H9 (cell line): ENCODE measurements around the gene STAC2. TPM values are rescaled to one million over a fixed set of nuclear protein-coding genes. Genes with fewer than 3 reads are reported as not detected.

Source experiments
- DNase-seq: peaks from one replicate; pipeline ENCODE4 v3.0.0-alpha.2; 2017
- H2AFZ ChIP-seq: one replicate; pipeline ENCODE4 v1.6.1; 2013; ENCODE audit warnings: mild to moderate bottlenecking, low read length, control low read depth, moderate library complexity
- H2AK5ac ChIP-seq: 2 replicates; pipeline ENCODE4 v1.6.1; 2013; ENCODE audit warnings: low read length, control low read depth, mixed read lengths; ENCODE audit not compliant: insufficient read length
- H2BK120ac ChIP-seq: one replicate; pipeline ENCODE4 v1.6.1; 2013; ENCODE audit warnings: low read depth, mild to moderate bottlenecking, low read length, control low read depth, inconsistent platforms; ENCODE audit not compliant: poor library complexity, severe bottlenecking
- H2BK12ac ChIP-seq: 2 replicates; pipeline ENCODE4 v1.6.1; 2013; ENCODE audit warnings: low read length, control low read depth, mixed read lengths, low read depth; ENCODE audit not compliant: insufficient read length
- H2BK15ac ChIP-seq: 2 replicates; pipeline ENCODE4 v1.6.1; 2013; ENCODE audit warnings: low read depth, low read length, control low read depth
- H2BK20ac ChIP-seq: one replicate; pipeline ENCODE4 v1.6.1; 2013; ENCODE audit warnings: low read depth, mild to moderate bottlenecking, low read length, control low read depth, inconsistent platforms; ENCODE audit not compliant: poor library complexity, severe bottlenecking
- H2BK5ac ChIP-seq: 2 replicates; pipeline ENCODE4 v1.6.1; 2013; ENCODE audit warnings: low read length, control low read depth, mixed read lengths; ENCODE audit not compliant: insufficient read length
- H3K14ac ChIP-seq: 2 replicates; pipeline ENCODE4 v1.6.1; 2013; ENCODE audit warnings: low read length, control low read depth; ENCODE audit not compliant: insufficient read depth
- H3K18ac ChIP-seq: 2 replicates; pipeline ENCODE4 v1.6.1; 2013; ENCODE audit warnings: low read depth, mild to moderate bottlenecking, mixed read lengths, low read length, control low read depth; ENCODE audit not compliant: insufficient read length
- H3K23ac ChIP-seq: 2 replicates; pipeline ENCODE4 v1.6.1; 2013; ENCODE audit warnings: low read length, control low read depth, mixed read lengths, low read depth; ENCODE audit not compliant: insufficient read length
- H3K23me2 ChIP-seq: 2 replicates; pipeline ENCODE4 v1.6.1; 2013; ENCODE audit warnings: low read depth, mild to moderate bottlenecking, mixed read lengths, low read length, control low read depth; ENCODE audit not compliant: insufficient read length, poor library complexity, severe bottlenecking
- H3K27ac ChIP-seq: 2 replicates; pipeline ENCODE4 v1.5.1; 2013; ENCODE audit warnings: low read length, control low read depth, mixed read lengths, low read depth; ENCODE audit not compliant: insufficient read length
- H3K27me3 ChIP-seq: 2 replicates; pipeline ENCODE4 v1.6.1; 2013; ENCODE audit warnings: low read length, control low read depth, inconsistent platforms; ENCODE audit not compliant: insufficient read depth
- H3K4ac ChIP-seq: 2 replicates; pipeline ENCODE4 v1.6.1; 2013; ENCODE audit warnings: low read depth, mild to moderate bottlenecking, control low read depth, inconsistent platforms, low read length, moderate library complexity
- H3K4me1 ChIP-seq: 2 replicates; pipeline ENCODE4 v1.6.1; 2013; ENCODE audit warnings: low read length, control low read depth, inconsistent platforms; ENCODE audit not compliant: insufficient read depth
- H3K4me2 ChIP-seq: 2 replicates; pipeline ENCODE4 v1.6.1; 2013; ENCODE audit warnings: low read length, control low read depth, mixed read lengths; ENCODE audit not compliant: insufficient read length, insufficient read depth
- H3K56ac ChIP-seq: 2 replicates; pipeline ENCODE4 v1.6.1; 2013; ENCODE audit warnings: low read depth, mild to moderate bottlenecking, mixed read lengths, low read length, control low read depth; ENCODE audit not compliant: insufficient read length
- H3K79me1 ChIP-seq: 2 replicates; pipeline ENCODE4 v1.6.1; 2013; ENCODE audit warnings: low read depth, mild to moderate bottlenecking, moderate library complexity, low read length, control low read depth, inconsistent platforms; ENCODE audit not compliant: insufficient read depth, poor library complexity, severe bottlenecking
- H3K79me2 ChIP-seq: 2 replicates; pipeline ENCODE4 v1.6.1; 2013; ENCODE audit warnings: low read length, control low read depth, inconsistent platforms; ENCODE audit not compliant: insufficient read depth
- H3K9ac ChIP-seq: 2 replicates; pipeline ENCODE4 v1.6.1; 2013; ENCODE audit warnings: low read length, control low read depth, mixed read lengths; ENCODE audit not compliant: insufficient read length; ENCODE audit errors: extremely low read depth
- H3K9me3 ChIP-seq: one replicate; pipeline ENCODE4 v1.6.1; 2013; ENCODE audit warnings: low read depth, low read length, inconsistent platforms; ENCODE audit not compliant: control insufficient read depth
- H3T11ph ChIP-seq: one replicate; pipeline ENCODE4 v1.6.1; 2013; ENCODE audit warnings: mild to moderate bottlenecking, low read length, control low read depth, inconsistent platforms
- H4K20me1 ChIP-seq: one replicate; pipeline ENCODE4 v1.6.1; 2013; ENCODE audit not compliant: control insufficient read depth, insufficient read length, insufficient read depth
- H4K5ac ChIP-seq: 2 replicates; pipeline ENCODE4 v1.6.1; 2013; ENCODE audit warnings: low read depth, mild to moderate bottlenecking, mixed read lengths, low read length, control low read depth; ENCODE audit not compliant: insufficient read length
- H4K8ac ChIP-seq: replicated peaks from 2 replicates; pipeline ENCODE4 v1.6.1; 2013; ENCODE audit warnings: low read length, control low read depth, mixed read lengths, low read depth; ENCODE audit not compliant: insufficient read length
- H4K91ac ChIP-seq: 2 replicates; pipeline ENCODE4 v1.6.1; 2013; ENCODE audit warnings: low read depth, mild to moderate bottlenecking, moderate library complexity, mixed read lengths, low read length, control low read depth; ENCODE audit not compliant: insufficient read length
- H3K27ac Mint-ChIP-seq, 3 experiments: 2 replicates in 2 of 3; 3 replicates in 1 of 3; pipeline ENCODE4 v1.8.0; 2020 to 2021; ENCODE audit warnings: mixed read lengths in 3 of 3, mild to moderate bottlenecking in 1 of 3, moderate library complexity in 1 of 3
- H3K27me3 Mint-ChIP-seq: 2 replicates; pipeline ENCODE4 v1.8.0; 2021; ENCODE audit warnings: low read depth, mild to moderate bottlenecking, moderate library complexity, mixed read lengths
- H3K36me3 Mint-ChIP-seq, 3 experiments: 2 replicates in 2 of 3; 3 replicates in 1 of 3; pipeline ENCODE4 v1.8.0; 2020 to 2021; ENCODE audit warnings: low read depth in 3 of 3, mixed read lengths in 3 of 3; ENCODE audit not compliant: insufficient read depth in 1 of 3
- H3K4me1 Mint-ChIP-seq, 2 experiments: 2 replicates each; pipeline ENCODE4 v1.8.0; 2020; ENCODE audit warnings: mixed read lengths in 2 of 2
- H3K4me3 Mint-ChIP-seq, 2 experiments: 2 replicates in 1 of 2; 3 replicates in 1 of 2; pipeline ENCODE4 v1.8.0; 2020 to 2021; ENCODE audit warnings: mild to moderate bottlenecking in 2 of 2, mixed read lengths in 2 of 2, moderate library complexity in 1 of 2
- H3K9me3 Mint-ChIP-seq, 2 experiments: 2 replicates in 1 of 2; 3 replicates in 1 of 2; pipeline ENCODE4 v1.8.0; 2020; ENCODE audit warnings: mild to moderate bottlenecking in 2 of 2, mixed read lengths in 2 of 2, moderate library complexity in 1 of 2
- WGBS: extraction: QIAGEN DNeasy Blood & Tissue Kit; methylation state at CpG from one replicate; pipeline ENCODE4 v1.1.7; 2013; ENCODE audit warnings: missing lambda C conversion rate, low lambda C conversion rate, mixed read lengths; ENCODE audit not compliant: insufficient read length; ENCODE audit errors: extremely low coverage; 5-methylcytosine and 5-hydroxymethylcytosine counted together
- total RNA-seq: library from RNA; stranded (reverse); gene quantifications from 2 replicates; pipeline ENCODE4 v1.2.1, GENCODE V29; 2021
- TF ChIP-seq, protein P1 (sequence below): fragments of 200-600 bp; sonication (generic); conservative IDR thresholded peaks from 3 replicates; pipeline ENCODE4 v1.8.0; 2021; ENCODE audit warnings: antibody characterized with exemption, mild to moderate bottlenecking

Gene STAC2
- total RNA-seq, 1 experiment from 2014 or later: 2.5 TPM

DNA sequence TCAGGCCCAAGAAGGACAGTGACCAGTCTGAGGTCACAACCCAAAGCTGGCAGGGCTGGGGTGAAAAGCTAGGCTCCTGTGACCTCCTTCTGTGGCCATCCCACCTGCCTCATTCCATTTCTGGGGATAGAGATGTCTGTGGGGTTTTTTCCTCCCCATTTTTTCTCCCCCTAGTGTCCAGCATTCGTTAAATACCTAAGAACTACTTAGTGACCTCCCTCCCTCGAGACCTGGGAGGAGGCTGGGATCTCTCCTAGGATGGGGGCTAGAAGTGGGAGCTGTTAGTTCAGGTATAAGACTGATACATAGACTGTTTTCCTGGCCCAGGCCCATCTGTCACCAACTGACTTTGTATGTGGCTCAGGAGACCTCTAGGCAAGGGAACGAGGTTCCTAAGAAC is 20.5 kb upstream of the STAC2 start:
- peaks cover 2% of the 10 kb centered on the region for H4K20me1 ChIP-seq
- H2AFZ ChIP-seq: no peak overlapping the region
- H3K9me3 Mint-ChIP-seq: no peaks in the 10 kb centered on the region; a peak in 1 of 5 replicates
- H2BK12ac ChIP-seq: no peak overlapping the region
- H3K9ac ChIP-seq: no peak overlapping the region
- peaks cover 2% of the 10 kb centered on the region; the same call in 1 of the 2 replicates for H3K27me3 Mint-ChIP-seq
- H2BK5ac ChIP-seq: no peak overlapping the region
- no peak overlapping the region for H4K8ac ChIP-seq
- no CpG with 5 or more reads among the region's 3 CpGs for WGBS
- H3K56ac ChIP-seq: no peak overlapping the region
- no peak overlapping the region for H2BK20ac ChIP-seq
- H3K4me1 Mint-ChIP-seq: peaks cover 7 to 22% of the 10 kb centered on the region in 2 experiments
- H2BK15ac ChIP-seq: no peak overlapping the region
- H3K4ac ChIP-seq: no peak overlapping the region
- no peak overlapping the region for H3K14ac ChIP-seq
- H3K79me1 ChIP-seq: no peaks in the 10 kb centered on the region
- no peak for DNase-seq
- H2AK5ac ChIP-seq: no peak overlapping the region
- H3K18ac ChIP-seq: no peak overlapping the region
- H4K91ac ChIP-seq: no peak overlapping the region
- H3K79me2 ChIP-seq: no peaks in the 10 kb centered on the region
- no peak overlapping the region for H3K27ac ChIP-seq
- H3K27ac Mint-ChIP-seq: no peak overlapping the region
- TF ChIP-seq, protein P1, sequence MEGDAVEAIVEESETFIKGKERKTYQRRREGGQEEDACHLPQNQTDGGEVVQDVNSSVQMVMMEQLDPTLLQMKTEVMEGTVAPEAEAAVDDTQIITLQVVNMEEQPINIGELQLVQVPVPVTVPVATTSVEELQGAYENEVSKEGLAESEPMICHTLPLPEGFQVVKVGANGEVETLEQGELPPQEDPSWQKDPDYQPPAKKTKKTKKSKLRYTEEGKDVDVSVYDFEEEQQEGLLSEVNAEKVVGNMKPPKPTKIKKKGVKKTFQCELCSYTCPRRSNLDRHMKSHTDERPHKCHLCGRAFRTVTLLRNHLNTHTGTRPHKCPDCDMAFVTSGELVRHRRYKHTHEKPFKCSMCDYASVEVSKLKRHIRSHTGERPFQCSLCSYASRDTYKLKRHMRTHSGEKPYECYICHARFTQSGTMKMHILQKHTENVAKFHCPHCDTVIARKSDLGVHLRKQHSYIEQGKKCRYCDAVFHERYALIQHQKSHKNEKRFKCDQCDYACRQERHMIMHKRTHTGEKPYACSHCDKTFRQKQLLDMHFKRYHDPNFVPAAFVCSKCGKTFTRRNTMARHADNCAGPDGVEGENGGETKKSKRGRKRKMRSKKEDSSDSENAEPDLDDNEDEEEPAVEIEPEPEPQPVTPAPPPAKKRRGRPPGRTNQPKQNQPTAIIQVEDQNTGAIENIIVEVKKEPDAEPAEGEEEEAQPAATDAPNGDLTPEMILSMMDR: no peak; the same call in 2 of the 3 replicates
- no peaks in the 10 kb centered on the region for H3K9me3 ChIP-seq
- no peak overlapping the region for H2BK120ac ChIP-seq
- no peaks in the 10 kb centered on the region for H3K4me1 ChIP-seq
- no peak overlapping the region for H3K4me2 ChIP-seq
- no peaks in the 10 kb centered on the region for H3K36me3 Mint-ChIP-seq
- no peak overlapping the region for H4K5ac ChIP-seq
- H3K27me3 ChIP-seq: no peaks in the 10 kb centered on the region
- no peak overlapping the region for H3K4me3 Mint-ChIP-seq
- no peak overlapping the region for H3T11ph ChIP-seq
- no peak overlapping the region for H3K23ac ChIP-seq
- H3K23me2 ChIP-seq: no peaks in the 10 kb centered on the region
